H9 (cell line): ENCODE results near the gene FAM174B. TPM values are rescaled to one million over a fixed set of nuclear protein-coding genes. Genes with fewer than 3 reads are reported as not detected.

Experiments used
- DNase-seq: peaks from one replicate; pipeline ENCODE4 v3.0.0-alpha.2; 2017
- H2AFZ ChIP-seq: one replicate; pipeline ENCODE4 v1.6.1; 2013; ENCODE audit warnings: mild to moderate bottlenecking, low read length, control low read depth, moderate library complexity
- H2AK5ac ChIP-seq: 2 replicates; pipeline ENCODE4 v1.6.1; 2013; ENCODE audit warnings: low read length, control low read depth, mixed read lengths; ENCODE audit not compliant: insufficient read length
- H2BK120ac ChIP-seq: one replicate; pipeline ENCODE4 v1.6.1; 2013; ENCODE audit warnings: low read depth, mild to moderate bottlenecking, low read length, control low read depth, inconsistent platforms; ENCODE audit not compliant: poor library complexity, severe bottlenecking
- H2BK12ac ChIP-seq: 2 replicates; pipeline ENCODE4 v1.6.1; 2013; ENCODE audit warnings: low read length, control low read depth, mixed read lengths, low read depth; ENCODE audit not compliant: insufficient read length
- H2BK15ac ChIP-seq: 2 replicates; pipeline ENCODE4 v1.6.1; 2013; ENCODE audit warnings: low read depth, low read length, control low read depth
- H2BK20ac ChIP-seq: one replicate; pipeline ENCODE4 v1.6.1; 2013; ENCODE audit warnings: low read depth, mild to moderate bottlenecking, low read length, control low read depth, inconsistent platforms; ENCODE audit not compliant: poor library complexity, severe bottlenecking
- H2BK5ac ChIP-seq: 2 replicates; pipeline ENCODE4 v1.6.1; 2013; ENCODE audit warnings: low read length, control low read depth, mixed read lengths; ENCODE audit not compliant: insufficient read length
- H3K14ac ChIP-seq: 2 replicates; pipeline ENCODE4 v1.6.1; 2013; ENCODE audit warnings: low read length, control low read depth; ENCODE audit not compliant: insufficient read depth
- H3K18ac ChIP-seq: 2 replicates; pipeline ENCODE4 v1.6.1; 2013; ENCODE audit warnings: low read depth, mild to moderate bottlenecking, mixed read lengths, low read length, control low read depth; ENCODE audit not compliant: insufficient read length
- H3K23ac ChIP-seq: 2 replicates; pipeline ENCODE4 v1.6.1; 2013; ENCODE audit warnings: low read length, control low read depth, mixed read lengths, low read depth; ENCODE audit not compliant: insufficient read length
- H3K23me2 ChIP-seq: 2 replicates; pipeline ENCODE4 v1.6.1; 2013; ENCODE audit warnings: low read depth, mild to moderate bottlenecking, mixed read lengths, low read length, control low read depth; ENCODE audit not compliant: insufficient read length, poor library complexity, severe bottlenecking
- H3K27ac ChIP-seq: 2 replicates; pipeline ENCODE4 v1.5.1; 2013; ENCODE audit warnings: low read length, control low read depth, mixed read lengths, low read depth; ENCODE audit not compliant: insufficient read length
- H3K27me3 ChIP-seq: 2 replicates; pipeline ENCODE4 v1.6.1; 2013; ENCODE audit warnings: low read length, control low read depth, inconsistent platforms; ENCODE audit not compliant: insufficient read depth
- H3K4ac ChIP-seq: 2 replicates; pipeline ENCODE4 v1.6.1; 2013; ENCODE audit warnings: low read depth, mild to moderate bottlenecking, control low read depth, inconsistent platforms, low read length, moderate library complexity
- H3K4me1 ChIP-seq: 2 replicates; pipeline ENCODE4 v1.6.1; 2013; ENCODE audit warnings: low read length, control low read depth, inconsistent platforms; ENCODE audit not compliant: insufficient read depth
- H3K4me2 ChIP-seq: 2 replicates; pipeline ENCODE4 v1.6.1; 2013; ENCODE audit warnings: low read length, control low read depth, mixed read lengths; ENCODE audit not compliant: insufficient read length, insufficient read depth
- H3K56ac ChIP-seq: 2 replicates; pipeline ENCODE4 v1.6.1; 2013; ENCODE audit warnings: low read depth, mild to moderate bottlenecking, mixed read lengths, low read length, control low read depth; ENCODE audit not compliant: insufficient read length
- H3K79me1 ChIP-seq: 2 replicates; pipeline ENCODE4 v1.6.1; 2013; ENCODE audit warnings: low read depth, mild to moderate bottlenecking, moderate library complexity, low read length, control low read depth, inconsistent platforms; ENCODE audit not compliant: insufficient read depth, poor library complexity, severe bottlenecking
- H3K79me2 ChIP-seq: 2 replicates; pipeline ENCODE4 v1.6.1; 2013; ENCODE audit warnings: low read length, control low read depth, inconsistent platforms; ENCODE audit not compliant: insufficient read depth
- H3K9ac ChIP-seq: 2 replicates; pipeline ENCODE4 v1.6.1; 2013; ENCODE audit warnings: low read length, control low read depth, mixed read lengths; ENCODE audit not compliant: insufficient read length; ENCODE audit errors: extremely low read depth
- H3K9me3 ChIP-seq: one replicate; pipeline ENCODE4 v1.6.1; 2013; ENCODE audit warnings: low read depth, low read length, inconsistent platforms; ENCODE audit not compliant: control insufficient read depth
- H3T11ph ChIP-seq: one replicate; pipeline ENCODE4 v1.6.1; 2013; ENCODE audit warnings: mild to moderate bottlenecking, low read length, control low read depth, inconsistent platforms
- H4K20me1 ChIP-seq: one replicate; pipeline ENCODE4 v1.6.1; 2013; ENCODE audit not compliant: control insufficient read depth, insufficient read length, insufficient read depth
- H4K5ac ChIP-seq: 2 replicates; pipeline ENCODE4 v1.6.1; 2013; ENCODE audit warnings: low read depth, mild to moderate bottlenecking, mixed read lengths, low read length, control low read depth; ENCODE audit not compliant: insufficient read length
- H4K8ac ChIP-seq: replicated peaks from 2 replicates; pipeline ENCODE4 v1.6.1; 2013; ENCODE audit warnings: low read length, control low read depth, mixed read lengths, low read depth; ENCODE audit not compliant: insufficient read length
- H4K91ac ChIP-seq: 2 replicates; pipeline ENCODE4 v1.6.1; 2013; ENCODE audit warnings: low read depth, mild to moderate bottlenecking, moderate library complexity, mixed read lengths, low read length, control low read depth; ENCODE audit not compliant: insufficient read length
- H3K27ac Mint-ChIP-seq, 3 experiments: 2 replicates in 2 of 3; 3 replicates in 1 of 3; pipeline ENCODE4 v1.8.0; 2020 to 2021; ENCODE audit warnings: mixed read lengths in 3 of 3, mild to moderate bottlenecking in 1 of 3, moderate library complexity in 1 of 3
- H3K27me3 Mint-ChIP-seq: 2 replicates; pipeline ENCODE4 v1.8.0; 2021; ENCODE audit warnings: low read depth, mild to moderate bottlenecking, moderate library complexity, mixed read lengths
- H3K36me3 Mint-ChIP-seq, 3 experiments: 2 replicates in 2 of 3; 3 replicates in 1 of 3; pipeline ENCODE4 v1.8.0; 2020 to 2021; ENCODE audit warnings: low read depth in 3 of 3, mixed read lengths in 3 of 3; ENCODE audit not compliant: insufficient read depth in 1 of 3
- H3K4me1 Mint-ChIP-seq, 2 experiments: 2 replicates each; pipeline ENCODE4 v1.8.0; 2020; ENCODE audit warnings: mixed read lengths in 2 of 2
- H3K4me3 Mint-ChIP-seq, 2 experiments: 2 replicates in 1 of 2; 3 replicates in 1 of 2; pipeline ENCODE4 v1.8.0; 2020 to 2021; ENCODE audit warnings: mild to moderate bottlenecking in 2 of 2, mixed read lengths in 2 of 2, moderate library complexity in 1 of 2
- H3K9me3 Mint-ChIP-seq, 2 experiments: 2 replicates in 1 of 2; 3 replicates in 1 of 2; pipeline ENCODE4 v1.8.0; 2020; ENCODE audit warnings: mild to moderate bottlenecking in 2 of 2, mixed read lengths in 2 of 2, moderate library complexity in 1 of 2
- CTCF ChIP-seq: fragments of 200-600 bp; sonication (generic); conservative IDR thresholded peaks from 3 replicates; pipeline ENCODE4 v1.8.0; 2021; ENCODE audit warnings: antibody characterized with exemption, mild to moderate bottlenecking
- WGBS: extraction: QIAGEN DNeasy Blood & Tissue Kit; methylation state at CpG from one replicate; pipeline ENCODE4 v1.1.7; 2013; ENCODE audit warnings: missing lambda C conversion rate, low lambda C conversion rate, mixed read lengths; ENCODE audit not compliant: insufficient read length; ENCODE audit errors: extremely low coverage; 5-methylcytosine and 5-hydroxymethylcytosine counted together
- total RNA-seq: library from RNA; stranded (reverse); gene quantifications from 2 replicates; pipeline ENCODE4 v1.2.1, GENCODE V29; 2021

The FAM174B gene
- total RNA-seq, 1 experiment from 2014 or later = 38.0 TPM

- H4K91ac ChIP-seq = no peak overlapping the region
- H2AK5ac ChIP-seq = no peak overlapping the region
- H3K9me3 ChIP-seq = no peaks in the 10 kb centered on the region
- Mint-ChIP-seq H3K9me3 (peaks cover 6 to 7% of the 10 kb centered on the region in 2 experiments), H3K4me3 (no peak overlapping the region), H3K27me3 (no peaks in the 10 kb centered on the region), H3K36me3 (peaks cover 15 to 21% (median 16%) of the 10 kb centered on the region in 3 experiments; a peak in 6 of 7 replicates), H3K4me1 (peaks cover 38 to 45% of the 10 kb centered on the region in 2 experiments), H3K27ac (peak overlapping the region in 1 of 3 experiments; percentile 42; a peak in 1 of 7 replicates)
- DNase-seq = peak; percentile 7
- peaks cover 2% of the 10 kb centered on the region for H3K79me1 ChIP-seq
- no peak overlapping the region for H4K8ac ChIP-seq
- no peak overlapping the region for H3K18ac ChIP-seq
- no peak overlapping the region for H2BK5ac ChIP-seq
- H3K27ac ChIP-seq = no peak overlapping the region
- no peak overlapping the region for H3K9ac ChIP-seq
- H3K27me3 ChIP-seq = no peaks in the 10 kb centered on the region
- no peak overlapping the region for H3T11ph ChIP-seq
- no peak overlapping the region for H2BK120ac ChIP-seq
- no peak for TF ChIP-seq CTCF
- H4K20me1 ChIP-seq = no peaks in the 10 kb centered on the region
- H3K56ac ChIP-seq = no peak overlapping the region
- H2BK15ac ChIP-seq = no peak overlapping the region
- H4K5ac ChIP-seq = no peak overlapping the region
- peaks cover 8% of the 10 kb centered on the region; the same call in 1 of the 2 replicates for H3K4me1 ChIP-seq
- no peak overlapping the region for H2AFZ ChIP-seq
- H3K79me2 ChIP-seq = peaks cover 4% of the 10 kb centered on the region; the same call in 1 of the 2 replicates
- H3K23me2 ChIP-seq = no peaks in the 10 kb centered on the region
- no peak overlapping the region for H3K23ac ChIP-seq
- no peak overlapping the region for H3K4ac ChIP-seq
- H2BK20ac ChIP-seq = no peak overlapping the region
- H3K14ac ChIP-seq = no peak overlapping the region
- H3K4me2 ChIP-seq = no peak overlapping the region
- no peak overlapping the region for H2BK12ac ChIP-seq
- no CpG with 5 or more reads among the region's 8 CpGs for WGBS
These were observed 22.6 kb downstream of the FAM174B start for GRCh38 chr15:92633001-92633400.
